GM12891 (cell line): ENCODE measurements around the gene CYB5R2.

Experiments
- POLR2A ChIP-seq: IDR thresholded peaks from 2 replicates; pipeline ENCODE4 v1.6.1; 2011; ENCODE audit warnings: low read depth, low read length, control low read depth
- POU2F2 ChIP-seq: IDR thresholded peaks from 2 replicates; pipeline ENCODE4 v1.6.1; 2011; ENCODE audit warnings: low read depth, mild to moderate bottlenecking, control low read depth, low read length, moderate library complexity

DNA sequence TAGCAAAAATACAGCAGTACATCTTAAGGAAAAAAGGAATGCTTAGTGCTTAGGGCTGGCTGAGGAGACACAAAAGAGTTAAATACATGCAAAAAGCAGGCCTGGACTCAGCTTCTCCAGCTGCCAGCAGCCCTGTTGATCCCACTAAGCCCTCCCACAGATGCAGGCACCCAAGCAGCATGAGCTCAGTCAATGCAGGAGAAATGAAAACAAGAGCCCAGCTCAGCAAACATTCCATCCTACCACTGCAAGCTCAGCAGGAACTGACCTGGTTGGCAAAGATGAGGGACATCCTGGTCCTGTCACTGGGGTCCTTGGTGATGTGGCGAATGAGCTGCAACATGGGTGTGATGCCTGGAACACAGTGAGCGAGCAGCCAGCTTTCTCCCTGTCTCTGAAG, 5.8 kb downstream of the CYB5R2 start:
- TF ChIP-seq POU2F2 (no peak), POLR2A (no peak)
